Measurements from ENCODE around the gene TBC1D3.
"Not testable (repeated sequence)": the region's sequence is repeated elsewhere in the genome, so short reads cannot be mapped to it uniquely, and the experiment has no call there.

Gene TBC1D3

DNA sequence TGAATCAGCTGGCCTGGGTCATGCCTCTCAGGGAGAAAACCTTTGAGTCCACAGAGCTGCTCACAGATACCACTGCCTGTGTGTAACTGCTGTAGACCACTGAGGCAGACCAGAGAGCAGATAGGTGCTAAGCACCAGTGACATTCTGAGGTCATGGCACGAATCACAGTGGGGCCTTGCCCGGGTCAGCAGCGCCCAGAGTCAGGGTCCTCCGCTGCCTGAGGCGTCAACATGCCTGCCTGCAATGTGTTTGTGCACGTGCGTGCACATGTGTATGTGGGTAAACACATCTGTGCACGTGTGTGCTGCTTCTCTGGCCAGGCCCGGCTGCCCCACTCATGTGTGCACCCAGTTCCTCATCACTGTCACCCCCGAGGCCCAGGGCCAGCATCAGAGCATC, at the start of gene TBC1D3:
Gene TBC1D3, minus strand, starts transcription at position 101 of the 400 bp plus-strand sequence. CDS start 1,526 bp downstream, outside the sequence.
- in situ Hi-C loops (cut with HindIII; ENCODE audit: low pct_unique_long_range_greater_than_20kb, low sequenced_read_pairs); DNase-seq (ENCODE audit: low read depth in 1 of 2, low spot score in 1 of 2): not testable (repeated sequence)

DNA sequence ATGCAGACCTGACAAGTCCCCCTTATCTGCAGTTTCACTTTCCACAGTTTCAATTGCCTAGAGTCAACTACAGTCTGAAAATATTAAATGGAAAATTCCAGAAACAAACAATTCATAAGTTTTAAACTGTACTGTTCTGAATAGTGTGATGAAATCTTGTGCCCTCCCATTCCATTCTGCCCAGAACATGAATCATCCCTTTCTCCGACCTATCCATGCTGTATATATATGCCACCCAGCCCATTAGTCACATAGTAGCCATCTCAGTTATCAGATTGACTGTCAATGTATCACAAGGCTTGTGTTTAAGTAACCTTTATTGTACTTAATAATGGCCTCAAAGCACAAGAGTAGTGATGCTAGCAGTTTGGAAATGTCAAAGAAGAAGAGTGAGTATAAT, 40.4 kb upstream of the TBC1D3 start:
- in situ Hi-C loops (cut with HindIII; ENCODE audit: low pct_unique_long_range_greater_than_20kb, low sequenced_read_pairs), result not testable (repeated sequence)

DNA sequence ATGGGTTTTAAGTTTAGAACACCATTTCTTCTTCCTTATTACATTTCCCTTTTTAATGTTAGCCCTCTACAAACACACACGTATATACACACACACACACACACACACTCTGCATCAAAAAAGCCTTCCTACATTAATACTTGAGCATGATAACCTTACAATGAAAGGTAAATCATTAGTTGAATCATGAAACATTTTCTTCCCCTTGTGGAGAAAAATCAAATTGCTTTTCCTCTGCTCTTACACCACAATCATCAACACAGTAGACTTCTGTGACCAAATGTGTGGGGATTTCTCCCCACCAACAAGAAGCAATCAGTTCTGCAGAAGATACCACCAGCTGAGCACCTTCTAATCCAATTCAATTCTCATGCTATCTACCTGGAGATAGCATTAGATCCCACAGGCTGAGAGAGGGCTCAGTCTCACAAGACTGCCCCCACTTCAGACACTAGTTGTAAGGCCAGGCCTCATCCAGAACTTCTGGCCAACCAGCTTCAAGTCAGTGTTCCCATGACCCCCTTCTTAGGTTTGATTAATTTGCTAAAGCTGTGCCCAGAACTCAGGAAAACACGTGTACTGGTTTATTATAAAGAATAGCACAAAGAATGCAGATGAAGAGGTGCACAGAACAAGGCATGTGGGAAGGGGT, 33.6 kb upstream of the TBC1D3 start:
- DNase-seq (ENCODE audit: low read depth in 1 of 2, low spot score in 1 of 2); in situ Hi-C loops (cut with HindIII; ENCODE audit: low pct_unique_long_range_greater_than_20kb, low sequenced_read_pairs): not testable (repeated sequence)

More for the DNA sequence above, 40.4 kb upstream of the TBC1D3 start:
- DNase-seq (ENCODE audit: low read depth in 1 of 2, low spot score in 1 of 2), result not testable (repeated sequence)

DNA sequence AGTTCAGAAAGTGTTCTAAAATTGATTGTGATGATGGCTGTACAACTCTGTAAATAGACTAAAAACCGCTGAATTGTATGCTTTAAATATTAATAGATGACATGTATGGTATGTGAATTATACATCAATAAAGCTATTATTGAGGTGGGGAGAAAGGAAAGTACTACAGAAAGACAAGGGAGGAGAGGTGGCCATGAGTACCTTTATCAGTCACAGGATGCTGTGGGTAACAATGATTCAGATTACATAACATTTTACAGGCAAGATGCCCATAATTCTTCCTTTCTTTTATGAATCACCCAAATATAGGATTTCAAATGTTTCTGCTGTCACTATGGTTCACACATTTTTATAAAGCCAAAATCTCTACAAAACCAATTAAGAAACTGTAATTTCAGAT, 28.5 kb upstream of the TBC1D3 start:
- in situ Hi-C loops (cut with HindIII; ENCODE audit: low pct_unique_long_range_greater_than_20kb, low sequenced_read_pairs); DNase-seq (ENCODE audit: low read depth in 1 of 2, low spot score in 1 of 2): not testable (repeated sequence)

DNA sequence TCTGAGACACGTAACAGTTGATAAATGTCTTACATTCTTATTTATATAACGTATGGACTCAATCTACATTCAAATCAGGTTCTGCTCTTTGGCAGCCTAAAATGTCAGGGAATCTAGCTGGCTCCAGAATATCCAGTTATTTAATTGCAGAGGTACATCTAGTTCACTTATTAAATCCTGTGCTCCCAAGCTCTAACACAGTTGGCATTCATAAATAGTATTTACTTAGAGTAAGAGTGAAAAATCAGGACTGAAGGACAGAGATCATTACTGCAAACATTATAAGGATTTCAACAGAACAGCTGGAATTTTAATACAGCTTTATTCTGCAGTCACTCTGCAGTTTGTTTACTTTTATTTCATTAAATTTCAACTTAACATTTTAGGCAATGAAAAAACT, 7.9 kb upstream of the TBC1D3 start:
- DNase-seq (ENCODE audit: low read depth in 1 of 2, low spot score in 1 of 2); in situ Hi-C loops (cut with HindIII; ENCODE audit: low pct_unique_long_range_greater_than_20kb, low sequenced_read_pairs): not testable (repeated sequence)

DNA sequence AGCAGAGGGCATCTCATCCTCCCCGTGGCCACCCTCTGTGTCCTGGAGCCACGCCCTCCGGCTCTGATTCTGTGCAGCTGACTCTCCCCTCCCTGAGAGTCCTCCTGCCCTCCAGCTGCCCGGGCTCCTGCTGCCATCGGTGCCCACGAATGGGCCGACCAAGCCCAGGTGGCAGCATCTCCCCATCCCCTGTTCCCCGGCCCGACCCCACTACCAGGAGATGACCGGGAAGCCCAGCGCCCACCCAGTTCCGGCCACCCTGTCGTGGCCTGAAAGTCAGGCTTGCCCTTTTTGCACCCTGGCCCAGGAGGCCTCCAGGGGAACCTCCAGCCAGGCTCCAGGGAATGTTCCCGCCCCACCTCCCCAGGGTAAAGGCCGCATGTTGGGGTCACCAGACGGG, 57.5 kb downstream of the TBC1D3 start:
- DNase-seq (ENCODE audit: low read depth in 1 of 2, low spot score in 1 of 2); in situ Hi-C loops (cut with HindIII; ENCODE audit: low pct_unique_long_range_greater_than_20kb, low sequenced_read_pairs): not testable (repeated sequence)

Data from T47D (cell line).